Measurements from ENCODE around the gene REV1.

GRCh38 chr2:99404797-99405669 is 84.8 kb downstream of the REV1 start:
- no peak for TF ChIP-seq CTCF (IDR thresholded peaks at IDR 0.05; ENCODE audit: insufficient read depth, low read length, poor library complexity, severe bottlenecking)
- no peak for TF ChIP-seq EZH2phosphoT487 (conservative IDR thresholded peaks at IDR 0.05; ENCODE audit: low read length)

Measured in SU-DHL-6 (cell line).